Metanephros (tissue), 1 donor: Measurements from ENCODE around the gene MTG2. TPM values are rescaled to one million over a fixed set of nuclear protein-coding genes. Genes with fewer than 3 reads are reported as not detected.

Experiments
- total RNA-seq: library from RNA; depleted of rRNA; stranded (reverse); fragments of >200 nt; gene quantifications from one replicate; pipeline ENCODE4 v1.2.3, GENCODE V29; 2014

MTG2 gene
- 22.6 TPM for total RNA-seq

GRCh38 chr20:62182469-62183425, at the start of gene MTG2:
Gene MTG2, plus strand, starts transcription at chr20:62183028. Its CDS starts 10,393 bp downstream, at chr20:62193421.

GRCh38 chr20:62143081-62143956, 39.5 kb upstream of the MTG2 start, which contains the start of the genes PSMA7 and SS18L1:
Gene PSMA7, minus strand, starts transcription at chr20:62143394. Its CDS starts 91 bp downstream, at chr20:62143303.
Gene SS18L1, plus strand, starts transcription at chr20:62143769. Its CDS starts 52 bp downstream, at chr20:62143821.

GRCh38 chr20:62219992-62220665, 37.3 kb downstream of the MTG2 start, which contains the start of gene HRH3:
Gene HRH3, minus strand, starts transcription at chr20:62220278. Its CDS starts 308 bp downstream, at chr20:62219970.

GRCh38 chr20:62237801-62238568, 55.2 kb downstream of the MTG2 start, which contains the start of gene OSBPL2:
Gene OSBPL2, plus strand, starts transcription at chr20:62238521. Its CDS starts 17,664 bp downstream, at chr20:62256185.

Other genes starting within 250 kb of the MTG2 start
- 13.7 TPM for gene TAF4, start 117.1 kb upstream of the MTG2 start, total RNA-seq
- gene LSM14B, start 60.6 kb upstream of the MTG2 start, total RNA-seq = 52.7 TPM
- gene PSMA7, start 39.6 kb upstream of the MTG2 start, total RNA-seq = 129 TPM
- gene SS18L1, start 39.3 kb upstream of the MTG2 start, total RNA-seq = 27.2 TPM
- gene HRH3, start 37.2 kb downstream of the MTG2 start, total RNA-seq = 0.23 TPM
- gene OSBPL2, start 55.5 kb downstream of the MTG2 start, total RNA-seq = 35.4 TPM
- gene ADRM1, start 120.0 kb downstream of the MTG2 start, total RNA-seq = 58.3 TPM
- gene LAMA5, start 184.3 kb downstream of the MTG2 start, total RNA-seq = 191 TPM
- gene RPS21, start 204.1 kb downstream of the MTG2 start, total RNA-seq = 1,739 TPM
- gene CABLES2, start 224.3 kb downstream of the MTG2 start, total RNA-seq = 4.6 TPM
- 0.93 TPM for gene RBBP8NL, start 244.5 kb downstream of the MTG2 start, total RNA-seq